Measurements from ENCODE around the gene DNMT3L. TPM values are rescaled to one million over a fixed set of nuclear protein-coding genes. Genes with fewer than 3 reads are reported as not detected.

The DNMT3L gene
- total RNA-seq, 1 experiment from 2014 or later = not detected

- TF ChIP-seq ATF6 (CRISPR knock-in tag; IDR thresholded peaks at IDR 0.05) = no peak
- no peak for TF ChIP-seq ZNF219 (CRISPR knock-in tag; IDR thresholded peaks at IDR 0.05; ENCODE audit: borderline replicate concordance)
- no peak for TF ChIP-seq STAT6 (CRISPR knock-in tag; conservative IDR thresholded peaks at IDR 0.05; ENCODE audit: low read depth)
- TF ChIP-seq ZBTB21 (CRISPR knock-in tag; IDR thresholded peaks at IDR 0.05; ENCODE audit: borderline replicate concordance) = no peak
- no peak for TF ChIP-seq CREB1 (CRISPR knock-in tag; IDR thresholded peaks at IDR 0.05)
- TF ChIP-seq MYBL2 (CRISPR knock-in tag; IDR thresholded peaks at IDR 0.05) = no peak
- no peak for TF ChIP-seq CDX4 (CRISPR knock-in tag; IDR thresholded peaks at IDR 0.05; ENCODE audit: borderline replicate concordance)
- TF ChIP-seq RELA (CRISPR knock-in tag; IDR thresholded peaks at IDR 0.05; ENCODE audit: borderline replicate concordance) = no peak
- TF ChIP-seq IRF2 (CRISPR knock-in tag; IDR thresholded peaks at IDR 0.05; ENCODE audit: borderline replicate concordance, low read depth) = no peak
- no peak for TF ChIP-seq PRRX2 (CRISPR knock-in tag; IDR thresholded peaks at IDR 0.05)
- TF ChIP-seq SMAD3 (CRISPR knock-in tag; IDR thresholded peaks at IDR 0.05; ENCODE audit: borderline replicate concordance) = no peak
- TF ChIP-seq NR3C1 (CRISPR knock-in tag; conservative IDR thresholded peaks at IDR 0.05; ENCODE audit: low read depth) = no peak
- no peak for TF ChIP-seq E2F5 (CRISPR knock-in tag; IDR thresholded peaks at IDR 0.05)
- TF ChIP-seq GABPB1 (CRISPR knock-in tag; IDR thresholded peaks at IDR 0.05) = no peak
- no peak for TF ChIP-seq ZNF138 (CRISPR knock-in tag; conservative IDR thresholded peaks at IDR 0.05)
- no peak for TF ChIP-seq MLX (CRISPR knock-in tag; IDR thresholded peaks at IDR 0.05)
- Mint-ChIP-seq H3K4me1 (peaks cover 34% of the 10 kb centered on the region), H3K27me3 (ENCODE audit: low read depth) (peaks cover 11% of the 10 kb centered on the region), H3K27ac (no peak overlapping the region; the same call in 1 of the 2 replicates), H3K36me3 (no peaks in the 10 kb centered on the region), H3K4me3 (peak overlapping the region; percentile 76), H3K9me3 (no peaks in the 10 kb centered on the region)
- ATAC-seq (no peak), DNase-seq (ENCODE audit: low spot score) (peak; percentile 28)
- ChIA-PET POLR2A (no interaction called here), CTCF (interaction anchor here (0.8 to 1.4 kb wide), 4 partner anchors 9 to 183 kb away, joined by 3 to 4 read pairs (median 4); no protein-coding TSS in a partner anchor)
These were observed 39.4 kb upstream of the DNMT3L start for GRCh38 chr21:44301141-44301540.

GRCh38 chr21:44300262-44300959 lies 38.7 kb upstream of the DNMT3L start:
- CTCF ChIA-PET = interaction anchor here (1.0 to 1.2 kb wide), 2 partner anchors 38 to 183 kb away, joined by 3 read pairs; no protein-coding TSS in a partner anchor
- POLR2A ChIA-PET = no interaction called here
- Mint-ChIP-seq H3K27me3 (ENCODE audit: low read depth) (peaks cover 11% of the 10 kb centered on the region), H3K36me3 (no peaks in the 10 kb centered on the region), H3K9me3 (no peaks in the 10 kb centered on the region), H3K27ac (no peak overlapping the region; the same call in 1 of the 2 replicates), H3K4me1 (peaks cover 34% of the 10 kb centered on the region), H3K4me3 (peak overlapping the region; percentile 76)
- DNase-seq (ENCODE audit: low spot score) = peak; percentile 42
- ATAC-seq = peak; percentile 13
- TF ChIP-seq ZNF416 (CRISPR knock-in tag; IDR thresholded peaks at IDR 0.05) (no peak), NR2C2 (CRISPR knock-in tag; IDR thresholded peaks at IDR 0.05) (no peak), FOXK1 (CRISPR knock-in tag; IDR thresholded peaks at IDR 0.05) (no peak), KAT7 (CRISPR knock-in tag; IDR thresholded peaks at IDR 0.05; ENCODE audit: borderline replicate concordance) (0 out of 2 replicates have a peak, but pooled peaks have one; percentile 32), ESRRA (CRISPR knock-in tag; IDR thresholded peaks at IDR 0.05; ENCODE audit: borderline replicate concordance) (no peak), IRF1 (CRISPR knock-in tag; IDR thresholded peaks at IDR 0.05) (no peak), JAZF1 (CRISPR knock-in tag; IDR thresholded peaks at IDR 0.05) (no peak), FOXP1 (CRISPR knock-in tag; IDR thresholded peaks at IDR 0.05; ENCODE audit: borderline replicate concordance) (no peak), ZSCAN18 (CRISPR knock-in tag; IDR thresholded peaks at IDR 0.05) (no peak), MYBL2 (CRISPR knock-in tag; IDR thresholded peaks at IDR 0.05) (no peak), ETV6 (CRISPR knock-in tag; IDR thresholded peaks at IDR 0.05) (no peak), ZBTB21 (CRISPR knock-in tag; IDR thresholded peaks at IDR 0.05; ENCODE audit: borderline replicate concordance) (no peak)

Data from WTC11 (cell line).